Measurements from ENCODE around the gene NOTUM.
A peak's percentile ranks its signal among the peaks of the same experiment; 100 is the strongest.

The NOTUM gene

GRCh38 chr17:81962499-81963441 is 1.8 kb upstream of the NOTUM start:
- H3K9me3 ChIP-seq (ENCODE audit: insufficient read depth, low read length) = peaks cover 9% of the 10 kb centered on the region; the same call in 1 of the 2 replicates
- TF ChIP-seq SUZ12 (IDR thresholded peaks at IDR 0.05; ENCODE audit: extremely low read depth, insufficient read depth, insufficient read length) = no peak
- no peak for TF ChIP-seq YY1 (IDR thresholded peaks at IDR 0.05; ENCODE audit: insufficient read depth, insufficient read length)
- TF ChIP-seq ZNF274 (IDR thresholded peaks at IDR 0.05; ENCODE audit: low read depth, low read length) = no peak
- H3K27me3 ChIP-seq (ENCODE audit: insufficient read depth, insufficient read length) = peaks cover 63% of the 10 kb centered on the region
- peak overlapping the region; percentile 64 for H3K9ac ChIP-seq (ENCODE audit: insufficient read length, low read depth)
- DNase-seq (ENCODE audit: low read depth, low spot score) = no peak
- peaks cover 14% of the 10 kb centered on the region for H3K36me3 ChIP-seq (ENCODE audit: insufficient read depth, insufficient read length, low read length)
- peaks cover 29% of the 10 kb centered on the region for H3K4me1 ChIP-seq (ENCODE audit: insufficient read depth, insufficient read length)
- no peak overlapping the region for H3K4me3 ChIP-seq (ENCODE audit: insufficient read length, low read depth)

GRCh38 chr17:81961521-81962498 is 823 bp upstream of the NOTUM start:
- peak overlapping the region; percentile 28 for H3K4me3 ChIP-seq (ENCODE audit: insufficient read length, low read depth)
- H3K27me3 ChIP-seq (ENCODE audit: insufficient read depth, insufficient read length) = peaks cover 61% of the 10 kb centered on the region
- TF ChIP-seq YY1 (IDR thresholded peaks at IDR 0.05; ENCODE audit: insufficient read depth, insufficient read length) = no peak
- TF ChIP-seq SUZ12 (IDR thresholded peaks at IDR 0.05; ENCODE audit: extremely low read depth, insufficient read depth, insufficient read length) = no peak
- TF ChIP-seq ZNF274 (IDR thresholded peaks at IDR 0.05; ENCODE audit: low read depth, low read length) = no peak

GRCh38 chr17:81960130-81960958 is 643 bp downstream of the NOTUM start:
- Histone ChIP-seq H3K9me3 (ENCODE audit: insufficient read depth, low read length) (peaks cover 9% of the 10 kb centered on the region; the same call in 1 of the 2 replicates), H3K36me3 (ENCODE audit: insufficient read depth, insufficient read length, low read length) (peaks cover 17% of the 10 kb centered on the region), H3K9ac (ENCODE audit: insufficient read length, low read depth) (peak overlapping the region; percentile 57), H3K4me1 (ENCODE audit: insufficient read depth, insufficient read length) (peaks cover 19% of the 10 kb centered on the region), H3K4me3 (ENCODE audit: insufficient read length, low read depth) (peak overlapping the region; percentile 54), H3K27me3 (ENCODE audit: insufficient read depth, insufficient read length) (peaks cover 53% of the 10 kb centered on the region)
- TF ChIP-seq YY1 (IDR thresholded peaks at IDR 0.05; ENCODE audit: insufficient read depth, insufficient read length) = no peak
- TF ChIP-seq ZNF274 (IDR thresholded peaks at IDR 0.05; ENCODE audit: low read depth, low read length) = no peak
- TF ChIP-seq SUZ12 (IDR thresholded peaks at IDR 0.05; ENCODE audit: extremely low read depth, insufficient read depth, insufficient read length) = no peak
- DNase-seq (ENCODE audit: low read depth, low spot score) = no peak

More at GRCh38 chr17:81961521-81962498, 823 bp upstream of the NOTUM start:
- no peak for DNase-seq (ENCODE audit: low read depth, low spot score)
- peaks cover 16% of the 10 kb centered on the region for H3K36me3 ChIP-seq (ENCODE audit: insufficient read depth, insufficient read length, low read length)
- H3K9ac ChIP-seq (ENCODE audit: insufficient read length, low read depth) = peak overlapping the region; percentile 64
- peaks cover 9% of the 10 kb centered on the region; the same call in 1 of the 2 replicates for H3K9me3 ChIP-seq (ENCODE audit: insufficient read depth, low read length)
- H3K4me1 ChIP-seq (ENCODE audit: insufficient read depth, insufficient read length) = peaks cover 23% of the 10 kb centered on the region

GRCh38 chr17:81959362-81960129 is 1.4 kb downstream of the NOTUM start:
- Histone ChIP-seq H3K4me3 (ENCODE audit: insufficient read length, low read depth) (peak overlapping the region; percentile 54), H3K36me3 (ENCODE audit: insufficient read depth, insufficient read length, low read length) (peaks cover 17% of the 10 kb centered on the region), H3K4me1 (ENCODE audit: insufficient read depth, insufficient read length) (peaks cover 21% of the 10 kb centered on the region), H3K27me3 (ENCODE audit: insufficient read depth, insufficient read length) (peaks cover 50% of the 10 kb centered on the region), H3K9ac (ENCODE audit: insufficient read length, low read depth) (peak overlapping the region; percentile 57), H3K9me3 (ENCODE audit: insufficient read depth, low read length) (peaks cover 9% of the 10 kb centered on the region; the same call in 1 of the 2 replicates)
- TF ChIP-seq YY1 (IDR thresholded peaks at IDR 0.05; ENCODE audit: insufficient read depth, insufficient read length) (no peak), SUZ12 (IDR thresholded peaks at IDR 0.05; ENCODE audit: extremely low read depth, insufficient read depth, insufficient read length) (peak; percentile 40)
- DNase-seq (ENCODE audit: low read depth, low spot score) = no peak

- TF ChIP-seq ZNF274 (IDR thresholded peaks at IDR 0.05; ENCODE audit: low read depth, low read length) = no peak
- TF ChIP-seq SUZ12 (IDR thresholded peaks at IDR 0.05; ENCODE audit: extremely low read depth, insufficient read depth, insufficient read length) = no peak
- TF ChIP-seq YY1 (IDR thresholded peaks at IDR 0.05; ENCODE audit: insufficient read depth, insufficient read length) = no peak
- H3K27me3 ChIP-seq (ENCODE audit: insufficient read depth, insufficient read length) = peaks cover 50% of the 10 kb centered on the region
- H3K9ac ChIP-seq (ENCODE audit: insufficient read length, low read depth) = peak overlapping the region; percentile 57
- peaks cover 17% of the 10 kb centered on the region for H3K36me3 ChIP-seq (ENCODE audit: insufficient read depth, insufficient read length, low read length)
- H3K4me3 ChIP-seq (ENCODE audit: insufficient read length, low read depth) = peak overlapping the region; percentile 54
- peaks cover 9% of the 10 kb centered on the region; the same call in 1 of the 2 replicates for H3K9me3 ChIP-seq (ENCODE audit: insufficient read depth, low read length)
- DNase-seq (ENCODE audit: low read depth, low spot score) = no peak
- H3K4me1 ChIP-seq (ENCODE audit: insufficient read depth, insufficient read length) = peaks cover 21% of the 10 kb centered on the region
Observed at GRCh38 chr17:81958633-81959342, 2.2 kb downstream of the NOTUM start.

Measured in NT2/D1 (cell line).